HG02938 (cell line): ENCODE measurements around the gene OTUD4.
A peak's percentile ranks its signal among the peaks of the same experiment; 100 is the strongest.
"Not testable (repeated sequence)": the region's sequence is repeated elsewhere in the genome, so short reads cannot be mapped to it uniquely, and the experiment has no call there.

Experiments used
- ATAC-seq: cut with Tn5 transposase; IDR thresholded peaks from one replicate; pipeline ENCODE4 v1.9.1; 2021; ENCODE audit warnings: mild to moderate bottlenecking, moderate library complexity; ENCODE audit not compliant: unreplicated experiment

The OTUD4 gene

DNA sequence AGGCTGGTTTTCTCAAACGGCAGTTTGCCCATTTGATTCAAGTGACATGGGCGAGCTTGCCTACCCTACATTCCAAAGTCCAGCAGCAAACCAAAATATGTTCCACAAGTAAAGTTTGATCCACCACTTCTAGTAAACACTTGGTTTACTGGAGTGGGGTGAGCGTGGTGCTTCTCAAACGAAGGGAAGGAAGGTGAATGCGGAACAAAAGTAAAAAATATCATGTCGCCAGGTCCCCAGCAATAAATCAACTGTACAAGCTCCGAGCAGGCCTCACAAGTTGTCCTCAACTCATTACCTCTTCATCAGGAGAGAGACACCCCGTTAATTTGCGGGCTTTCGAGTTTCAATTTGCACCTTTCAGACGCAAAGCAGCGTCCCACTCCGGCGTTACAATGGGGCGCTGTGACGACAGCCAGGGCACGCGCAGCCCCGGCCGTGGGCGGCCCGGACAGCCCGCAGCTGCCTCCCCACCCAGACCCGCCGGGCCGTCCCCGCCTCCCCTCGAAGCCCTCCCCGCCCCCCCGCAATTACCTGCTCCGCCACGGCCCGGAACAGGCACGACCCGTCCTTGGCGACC is 1.0 kb downstream of the OTUD4 start:
- ATAC-seq: peak; percentile 37

DNA sequence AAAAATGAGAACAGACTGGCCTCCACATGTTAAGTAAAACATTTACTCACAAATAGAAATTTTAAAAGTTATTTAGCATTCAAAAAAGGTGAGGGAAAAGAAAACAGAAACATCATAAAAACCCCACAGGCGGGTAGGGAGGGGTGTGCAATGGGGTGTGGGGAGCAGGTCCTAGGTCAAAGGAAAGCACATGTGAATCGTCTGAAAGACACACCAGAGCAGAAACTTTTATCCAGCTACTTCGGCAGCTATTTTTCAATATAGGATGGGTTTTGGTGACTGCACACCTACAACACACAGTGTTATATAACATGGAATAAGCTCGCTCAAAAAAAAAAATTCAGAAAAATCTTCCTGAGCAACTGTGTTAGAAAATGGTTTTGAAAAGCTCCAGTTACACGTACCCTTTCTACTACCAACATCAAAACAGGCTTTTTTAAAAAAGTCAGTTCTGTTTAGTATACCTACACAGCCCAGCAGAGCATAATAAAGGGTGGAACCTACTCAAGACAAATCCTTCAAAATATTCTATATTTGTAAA is 1.6 kb downstream of the OTUD4 start:
- no peak for ATAC-seq

DNA sequence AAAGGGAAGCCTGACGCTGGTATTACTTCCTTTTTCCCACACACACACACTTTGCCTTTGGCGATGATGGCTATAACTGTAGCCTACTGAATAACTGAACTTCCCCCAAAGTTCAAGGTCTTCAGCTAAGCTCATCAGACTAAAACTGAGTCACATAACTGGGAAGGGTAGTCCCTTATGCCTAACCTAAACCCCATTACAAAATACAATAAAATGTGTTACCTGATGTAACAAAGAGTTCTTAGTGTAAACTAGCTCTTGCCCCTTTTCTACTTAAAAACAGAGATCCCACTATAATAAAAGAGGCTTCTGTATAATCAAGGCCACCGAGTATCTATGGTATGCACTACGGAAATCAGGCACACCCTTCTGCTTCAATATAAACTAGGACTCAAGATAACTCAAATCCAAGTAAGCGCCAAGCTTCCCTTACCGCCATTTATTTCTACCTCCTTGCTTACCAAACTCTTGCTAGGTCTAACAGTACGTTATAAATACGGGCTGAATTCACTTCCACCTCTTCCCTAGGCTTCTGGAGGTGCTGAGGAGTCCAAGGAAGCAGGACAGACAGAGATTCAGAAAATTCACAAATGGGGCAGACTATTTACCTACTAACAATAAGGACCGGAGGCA is 2.4 kb downstream of the OTUD4 start:
- no peak for ATAC-seq

DNA sequence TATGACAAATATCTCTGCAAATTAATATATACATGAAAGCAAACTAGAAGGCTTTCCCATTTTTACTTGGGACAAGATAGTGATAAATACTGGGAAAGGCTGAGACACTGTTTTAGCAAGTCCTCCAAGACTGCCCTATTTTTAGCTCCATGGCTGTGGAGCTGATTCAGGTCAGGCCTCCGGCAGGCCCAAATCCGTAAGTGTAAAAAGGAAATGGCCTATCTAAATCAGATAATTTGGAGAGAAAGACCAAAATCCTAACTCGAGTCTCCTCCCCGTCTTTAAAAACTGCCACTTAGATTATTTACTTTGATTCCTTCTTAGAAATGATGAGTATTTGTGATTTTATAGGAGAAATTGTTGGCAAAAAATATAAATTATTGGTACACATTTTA is 2.9 kb downstream of the OTUD4 start:
- ATAC-seq: no peak

DNA sequence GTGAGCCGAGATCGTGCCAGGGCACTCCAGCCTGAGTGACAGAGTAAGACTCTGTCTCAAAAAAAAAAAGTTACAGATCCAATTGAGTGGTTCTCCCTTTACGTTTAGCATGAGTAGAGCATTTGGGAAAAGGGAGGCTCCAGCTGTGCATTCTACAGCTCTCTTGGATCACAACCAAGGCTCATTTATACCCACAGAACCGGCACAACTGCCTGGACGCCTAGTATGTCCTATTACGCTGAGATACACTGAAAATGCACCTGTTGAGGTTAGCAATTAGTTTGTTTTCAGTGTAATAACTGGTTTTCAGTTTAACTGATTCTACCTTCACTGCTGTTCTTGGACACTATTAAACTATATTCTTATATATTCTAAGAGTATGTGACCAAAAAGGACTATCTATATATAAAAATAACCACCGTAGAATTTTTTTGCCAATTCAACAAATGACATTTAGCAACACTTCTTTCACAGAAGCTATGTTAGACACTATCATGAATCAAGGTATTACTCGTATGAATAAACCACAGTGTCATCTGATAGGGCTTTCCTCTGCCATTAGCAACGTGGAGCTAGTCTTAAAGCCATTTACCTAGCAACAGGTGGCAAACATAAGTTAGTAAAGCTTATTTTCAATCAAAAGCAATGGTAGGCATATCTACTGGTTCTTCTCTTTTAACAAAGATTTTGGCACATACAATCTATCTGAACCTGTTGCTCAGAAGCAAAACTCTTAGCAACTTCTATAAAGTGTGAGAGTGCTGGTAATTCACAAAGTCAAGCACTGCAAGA is 3.6 kb downstream of the OTUD4 start:
- ATAC-seq: no peak

- no peak for ATAC-seq
Measured at GRCh38 chr4:145171911-145172310, 8.5 kb downstream of the OTUD4 start.

DNA sequence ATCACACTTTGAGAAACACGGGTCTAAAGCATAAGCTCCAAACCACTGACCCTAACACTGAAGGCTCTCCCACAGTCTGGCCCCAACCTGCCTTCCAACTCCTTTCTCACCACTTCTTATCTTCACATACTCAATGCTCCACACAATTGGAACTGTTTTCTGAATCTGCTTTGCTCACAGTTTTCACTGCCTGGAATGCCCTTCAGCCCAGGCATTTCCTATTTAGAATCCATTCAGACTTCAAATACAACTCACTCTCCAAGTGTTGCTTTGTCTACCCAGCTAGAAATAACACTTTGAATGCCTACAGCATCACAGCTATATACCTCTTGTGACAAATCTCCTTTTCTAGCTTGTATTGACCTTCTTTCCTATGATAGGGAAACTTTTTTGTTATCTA is 10.2 kb downstream of the OTUD4 start:
- ATAC-seq: no peak

- ATAC-seq: no peak
Measured at GRCh38 chr4:145168581-145169187, 11.7 kb downstream of the OTUD4 start.

GRCh38 chr4:145167887-145168286 is 12.5 kb downstream of the OTUD4 start:
- no peak for ATAC-seq

- ATAC-seq: no peak
Measured at GRCh38 chr4:145161549-145161948, 18.8 kb downstream of the OTUD4 start.

DNA sequence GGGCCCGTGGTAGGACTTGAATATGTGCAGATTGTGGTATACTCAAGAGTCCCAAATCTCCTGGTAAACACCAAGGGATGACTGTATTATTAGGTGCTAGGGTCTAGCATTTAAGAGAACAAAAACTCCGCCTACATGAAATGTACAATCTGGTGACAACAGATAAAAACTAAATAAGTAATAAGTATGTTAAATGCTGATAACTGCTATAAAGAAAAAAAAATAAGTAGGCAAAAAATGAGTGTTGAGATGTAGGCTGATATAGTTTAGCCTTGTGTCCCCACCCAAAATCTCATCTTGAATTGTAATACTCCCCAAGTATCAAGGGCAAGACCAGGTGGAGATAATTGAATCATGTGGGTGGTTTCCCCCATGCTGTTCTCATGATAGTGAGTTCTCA is 23.4 kb downstream of the OTUD4 start:
- no peak for ATAC-seq

DNA sequence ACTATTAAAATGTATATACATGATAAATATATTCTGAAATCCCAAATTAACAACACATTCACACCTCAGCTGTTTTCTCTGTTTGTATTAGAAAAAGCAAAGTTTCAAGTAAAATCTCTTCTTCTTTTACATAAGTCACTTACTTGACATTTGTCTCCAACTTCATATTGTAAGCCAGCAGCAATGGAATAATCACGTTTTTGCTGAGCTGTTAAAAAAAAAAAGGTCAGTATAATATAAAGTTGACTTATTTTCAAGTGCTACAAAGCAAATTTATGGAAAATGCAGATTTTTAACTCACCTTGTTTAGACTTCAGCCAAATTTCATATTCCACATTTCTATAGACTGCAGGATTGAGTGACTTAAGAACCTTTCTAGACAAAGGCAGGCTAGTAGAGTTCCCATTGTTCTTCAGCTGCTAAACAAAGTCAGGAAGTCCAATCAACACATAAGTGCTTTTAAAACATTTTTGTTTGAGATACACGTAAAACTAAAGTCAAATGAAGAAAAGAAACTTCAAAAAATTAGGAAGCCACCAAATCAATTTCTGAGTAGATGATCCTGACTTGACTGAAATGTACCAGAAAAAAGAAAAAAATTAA is 25.0 kb downstream of the OTUD4 start:
- no peak for ATAC-seq

DNA sequence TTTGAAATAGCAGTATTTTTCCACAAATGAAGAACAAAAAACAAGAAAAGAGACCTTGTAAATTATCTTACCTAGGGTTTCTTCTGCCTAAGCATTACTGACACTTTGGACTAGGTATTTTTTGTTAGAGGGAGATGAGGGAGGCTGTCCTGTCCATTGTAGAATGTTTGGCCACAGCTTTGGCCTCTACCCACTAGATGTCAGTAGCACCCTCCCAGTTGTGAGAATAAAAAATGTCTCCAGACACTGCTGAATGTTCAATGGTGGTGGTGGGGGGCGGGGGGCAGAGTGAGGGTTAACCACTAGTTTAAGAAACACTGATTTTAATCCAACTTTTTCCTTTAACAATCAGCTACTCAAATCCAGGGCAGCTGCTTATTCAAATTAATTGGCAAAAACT is 25.8 kb downstream of the OTUD4 start:
- ATAC-seq: no peak

GRCh38 chr4:145153904-145154298 is 26.5 kb downstream of the OTUD4 start:
- ATAC-seq: no peak

- ATAC-seq: no peak
Measured at GRCh38 chr4:145153181-145153903, 27.0 kb downstream of the OTUD4 start.

DNA sequence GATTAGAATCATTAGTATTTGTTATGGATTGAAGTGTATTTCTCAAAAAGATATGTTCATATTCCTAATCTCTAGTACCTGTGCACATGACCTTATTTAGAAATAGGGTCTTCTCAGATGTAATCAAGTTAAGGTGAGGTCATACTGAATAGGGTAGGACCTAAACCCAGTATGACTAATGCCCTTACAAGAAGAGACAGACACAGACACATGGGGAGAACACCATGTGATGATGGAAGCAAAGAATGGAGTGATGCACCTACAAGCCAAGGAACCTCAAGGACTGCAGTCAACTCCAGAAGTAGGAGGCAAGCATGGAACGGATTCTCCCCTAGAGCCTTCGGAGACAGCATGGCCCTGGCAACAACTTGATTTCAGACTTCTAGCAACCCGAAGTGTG is 31.4 kb downstream of the OTUD4 start:
- ATAC-seq: no peak

DNA sequence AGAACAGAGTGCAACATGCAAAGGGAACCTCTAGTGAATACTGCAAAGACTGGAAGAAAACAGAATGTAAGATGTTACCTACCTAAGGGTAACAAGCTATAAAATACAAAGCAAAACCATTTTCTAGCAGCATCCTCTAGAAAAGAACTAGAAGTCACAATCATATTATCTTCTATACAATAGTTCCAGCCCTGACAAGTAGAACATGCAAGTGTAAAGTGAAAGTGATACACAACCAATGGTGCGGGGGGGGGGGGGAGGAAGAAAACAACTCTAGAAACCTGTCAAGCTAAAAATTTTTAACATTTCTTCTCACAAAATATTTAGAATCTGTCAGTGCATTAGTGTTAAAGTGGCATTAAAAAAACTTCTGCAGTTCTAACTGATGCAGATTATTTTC is 44.2 kb downstream of the OTUD4 start:
- ATAC-seq: not testable (repeated sequence)

DNA sequence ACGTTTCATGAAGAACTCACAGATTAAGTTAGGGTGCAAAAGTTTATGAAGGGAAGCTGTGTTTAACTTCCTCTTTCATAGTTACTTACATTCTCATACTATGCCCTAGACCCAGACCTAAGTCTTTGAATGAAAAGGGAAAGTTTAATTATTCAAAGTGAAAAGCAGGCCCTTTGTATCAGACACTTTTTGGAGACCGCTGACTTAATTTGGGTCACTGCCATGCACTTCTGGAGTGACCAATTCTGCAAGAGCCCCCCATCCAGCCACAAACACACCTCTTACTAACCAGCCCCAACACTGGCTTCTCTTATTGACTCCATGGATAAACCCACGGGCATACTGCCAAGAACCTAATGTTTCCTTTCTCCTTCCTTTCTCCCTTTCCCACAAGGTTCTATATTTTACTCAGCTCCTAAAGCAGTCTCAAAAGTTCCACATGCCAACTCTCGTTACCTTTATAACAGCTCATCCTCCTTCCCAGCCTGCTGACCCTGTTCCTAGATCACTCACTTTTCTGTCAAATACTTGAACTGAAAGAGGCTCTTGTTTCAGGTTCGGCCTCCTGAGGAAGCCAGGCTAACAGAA is 47.8 kb downstream of the OTUD4 start:
- peak; percentile 82 for ATAC-seq

- ATAC-seq: no peak
Measured at GRCh38 chr4:145131848-145132247, 48.5 kb downstream of the OTUD4 start.

DNA sequence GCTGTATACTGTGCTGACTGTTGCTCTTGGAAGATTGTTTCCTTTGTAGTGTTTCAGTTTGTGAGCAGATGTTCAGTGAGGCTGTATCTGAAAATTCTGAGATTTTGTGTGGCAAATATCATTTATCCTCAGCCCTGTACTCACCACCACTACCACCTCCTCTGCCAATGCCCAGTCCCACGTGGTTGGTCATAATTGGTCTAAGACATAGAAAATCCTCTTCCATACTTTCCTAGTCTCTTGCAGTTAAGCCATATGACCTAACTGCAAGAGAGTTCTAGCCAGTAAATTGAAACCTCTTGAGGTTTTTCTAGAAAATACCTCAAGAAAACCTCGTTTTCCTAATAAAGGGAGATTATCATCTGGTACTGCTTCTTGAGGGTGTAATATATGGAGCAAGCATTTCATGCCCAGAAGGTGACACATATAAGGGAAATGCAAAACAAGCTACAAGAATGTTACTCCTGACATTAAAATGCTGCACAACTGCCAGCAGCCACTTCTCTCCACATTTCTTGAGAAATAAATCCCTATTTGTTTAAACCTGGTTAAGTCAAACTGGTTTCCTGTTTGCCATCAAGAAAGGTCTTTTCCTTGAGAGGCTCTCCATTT is 49.5 kb downstream of the OTUD4 start:
- ATAC-seq: no peak
